Heart left ventricle (tissue), 13 donors: ENCODE measurements around the gene TMBIM1.

Experiments
- POLR2A ChIP-seq, 2 donors: fragments of 450-650 bp; IDR thresholded peaks; one replicate each; pipeline ENCODE4 v1.6.1; 2017; ENCODE audit warnings: antibody characterized with exemption in 2 of 2, mild to moderate bottlenecking in 2 of 2, moderate library complexity in 2 of 2
- TF ChIP-seq, protein P1 (sequence below), 12 donors: fragments of 200-600 bp; sonication (generic) in 4 of 12; IDR thresholded peaks; one replicate each; pipeline versions ENCODE4 v1.5.0 to v1.8.0; 2018 to 2022; ENCODE audit warnings: antibody characterized with exemption in 12 of 12, mild to moderate bottlenecking in 5 of 12
- donor health status: ischemic (EF 13 %, LVEDD 7.1; RV severe dilation, severe dysfunction).
- donor health status: DM: no; HTN: yes; CAD: no.
- donor health status: DM: no; HTN: no; CAD: no.
- donor health status: ischemic (EF 25% LVEDD 6.9; RV normal size, moderate dysfunction).
- donor health status: ischemic (EF 25% LVEDD 5.7; RV mildly dilated, moderate dysfunction).
- donor health status: ischemic (EF 35%, LVEDD 5.7; RV mildly dilated, moderate dysfunction).
- donor health status: nonischemic (EF 11% LVEDD 7.7; RV severe dilation, severe dysfunction).
- donor health status: DM: yes; HTN: yes; CAD: no.
- donor health status: PGD.
- donor health status: ischemic (EF 29% LVEDD 5.4; RV normal size, mild dysfunction).
- donor health status: nonischemic (EF 23%, LVEDD 6.1; RV moderate dilation, normal function).

DNA sequence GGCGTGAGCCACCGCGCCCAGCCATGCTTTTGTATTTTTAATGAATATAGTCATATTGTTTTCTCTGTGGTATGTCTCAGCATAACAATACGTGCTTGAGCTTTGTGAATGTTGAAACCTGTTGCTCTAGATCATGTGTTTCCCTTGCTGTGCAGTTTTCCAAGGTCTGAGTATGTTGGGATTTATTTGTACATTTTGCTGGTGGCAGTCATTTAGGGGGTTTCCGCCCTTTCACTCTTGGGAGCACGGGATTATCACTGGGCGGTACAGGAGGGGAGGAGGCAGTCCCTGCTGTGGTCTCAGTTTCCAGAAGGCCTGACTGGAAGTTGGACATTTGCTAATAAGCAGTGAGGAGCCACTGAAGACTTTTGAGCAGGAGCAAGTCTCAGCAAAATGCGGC is 39.4 kb upstream of the TMBIM1 start:
- TF ChIP-seq, protein P1, sequence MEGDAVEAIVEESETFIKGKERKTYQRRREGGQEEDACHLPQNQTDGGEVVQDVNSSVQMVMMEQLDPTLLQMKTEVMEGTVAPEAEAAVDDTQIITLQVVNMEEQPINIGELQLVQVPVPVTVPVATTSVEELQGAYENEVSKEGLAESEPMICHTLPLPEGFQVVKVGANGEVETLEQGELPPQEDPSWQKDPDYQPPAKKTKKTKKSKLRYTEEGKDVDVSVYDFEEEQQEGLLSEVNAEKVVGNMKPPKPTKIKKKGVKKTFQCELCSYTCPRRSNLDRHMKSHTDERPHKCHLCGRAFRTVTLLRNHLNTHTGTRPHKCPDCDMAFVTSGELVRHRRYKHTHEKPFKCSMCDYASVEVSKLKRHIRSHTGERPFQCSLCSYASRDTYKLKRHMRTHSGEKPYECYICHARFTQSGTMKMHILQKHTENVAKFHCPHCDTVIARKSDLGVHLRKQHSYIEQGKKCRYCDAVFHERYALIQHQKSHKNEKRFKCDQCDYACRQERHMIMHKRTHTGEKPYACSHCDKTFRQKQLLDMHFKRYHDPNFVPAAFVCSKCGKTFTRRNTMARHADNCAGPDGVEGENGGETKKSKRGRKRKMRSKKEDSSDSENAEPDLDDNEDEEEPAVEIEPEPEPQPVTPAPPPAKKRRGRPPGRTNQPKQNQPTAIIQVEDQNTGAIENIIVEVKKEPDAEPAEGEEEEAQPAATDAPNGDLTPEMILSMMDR (IDR thresholded peaks at IDR 0.05): no peak
- no peak for TF ChIP-seq POLR2A (IDR thresholded peaks at IDR 0.05)
